IMR-90 (cell line): ENCODE results near the gene PRKCB. TPM values are rescaled to one million over a fixed set of nuclear protein-coding genes. Genes with fewer than 3 reads are reported as not detected.

Experiments used
- ATAC-seq: fragments of 200-7000 bp; cut with Tn5 transposase; 2 replicates; pipeline ENCODE4 v1.9.1; 2020; ENCODE audit warnings: low read depth, mild to moderate bottlenecking, moderate library complexity
- BruUV-seq: library from RNA; stranded (reverse); fragments of 400-500 nt; replicated peaks from 2 replicates; lab custom pipeline; 2021; lab: Mats Ljungman, UMichigan
- CTCF ChIA-PET: fragments of 300-600 bp; formaldehyde crosslinking; extraction: SDS; loops from one replicate; lab custom pipeline; 2021; ENCODE audit warnings: antibody characterized with exemption; lab: Yijun Ruan, JAX
- POLR2A ChIA-PET: fragments of 300-600 bp; sonication (Branson Sonifier 250); formaldehyde crosslinking; loops from one replicate; lab custom pipeline; 2022; ENCODE audit warnings: antibody characterized with exemption; ENCODE audit not compliant: unreplicated experiment; lab: Charles Lee
- DNase-seq: peaks from one replicate; pipeline ENCODE4 v3.0.0; 2013
- H2AFZ ChIP-seq: replicated peaks from 2 replicates; pipeline ENCODE3; 2013; ENCODE audit warnings: low read length, mild to moderate bottlenecking; ENCODE audit not compliant: poor library complexity
- H2AK5ac ChIP-seq: 2 replicates; pipeline ENCODE4 v1.6.1; 2013; ENCODE audit warnings: low read depth, low read length, inconsistent platforms
- H2AK9ac ChIP-seq: replicated peaks from 2 replicates; pipeline ENCODE3; 2013; ENCODE audit warnings: mild to moderate bottlenecking, low read depth, low read length, moderate library complexity; ENCODE audit not compliant: poor library complexity
- H2BK120ac ChIP-seq: 2 replicates; pipeline ENCODE4 v1.6.1; 2013; ENCODE audit warnings: low read depth, low read length, inconsistent platforms
- H2BK15ac ChIP-seq: 3 replicates; pipeline ENCODE4 v1.6.1; 2013; ENCODE audit warnings: low read depth, low read length, inconsistent platforms
- H2BK20ac ChIP-seq: 2 replicates; pipeline ENCODE4 v1.6.1; 2013; ENCODE audit warnings: low read depth, mild to moderate bottlenecking, inconsistent platforms, low read length, moderate library complexity
- H2BK5ac ChIP-seq: 2 replicates; pipeline ENCODE4 v1.6.1; 2013; ENCODE audit warnings: mild to moderate bottlenecking, low read depth, low read length, inconsistent platforms; ENCODE audit not compliant: poor library complexity, severe bottlenecking
- H3K14ac ChIP-seq: replicated peaks from 2 replicates; pipeline ENCODE4 v1.6.1; 2013; ENCODE audit warnings: low read depth, low read length, inconsistent platforms
- H3K18ac ChIP-seq: 2 replicates; pipeline ENCODE4 v1.6.1; 2013; ENCODE audit warnings: low read depth, low read length, control low read depth
- H3K23ac ChIP-seq: 2 replicates; pipeline ENCODE4 v1.6.1; 2013; ENCODE audit warnings: low read depth, low read length, inconsistent platforms
- H3K27ac ChIP-seq: 2 replicates; pipeline ENCODE4 v1.5.1; 2013; ENCODE audit warnings: mild to moderate bottlenecking, control low read depth, low read length; ENCODE audit not compliant: insufficient read depth
- H3K27me3 ChIP-seq: 2 replicates; pipeline ENCODE4 v1.6.1; 2013; ENCODE audit warnings: low read length; ENCODE audit not compliant: control insufficient read depth, insufficient read depth
- H3K36me3 ChIP-seq: 2 replicates; pipeline ENCODE4 v1.6.1; 2013; ENCODE audit warnings: low read length, mixed read lengths; ENCODE audit not compliant: control insufficient read depth, insufficient read depth
- H3K4ac ChIP-seq: 2 replicates; pipeline ENCODE4 v1.6.1; 2013; ENCODE audit warnings: low read depth, low read length, inconsistent platforms
- H3K4me1 ChIP-seq: 2 replicates; pipeline ENCODE4 v1.6.1; 2013; ENCODE audit warnings: low read length, mixed read lengths; ENCODE audit not compliant: control insufficient read depth, insufficient read depth
- H3K4me2 ChIP-seq: 2 replicates; pipeline ENCODE4 v1.6.1; 2013; ENCODE audit warnings: low read depth, mild to moderate bottlenecking, control low read depth, low read length, moderate library complexity
- H3K4me3 ChIP-seq: 2 replicates; pipeline ENCODE4 v1.5.1; 2013; ENCODE audit warnings: low read depth, mild to moderate bottlenecking, control low read depth, low read length, moderate library complexity; ENCODE audit not compliant: insufficient read depth
- H3K56ac ChIP-seq: 2 replicates; pipeline ENCODE4 v1.6.1; 2013; ENCODE audit warnings: low read length, inconsistent platforms; ENCODE audit not compliant: insufficient read depth; ENCODE audit errors: extremely low read depth
- H3K79me1 ChIP-seq, 2 experiments: 2 replicates each; pipeline ENCODE4 v1.6.1; 2013; ENCODE audit warnings: low read length in 2 of 2, inconsistent platforms in 1 of 2, low read depth in 1 of 2
- H3K9ac ChIP-seq: 2 replicates; pipeline ENCODE4 v1.6.1; 2013; ENCODE audit warnings: low read depth, low read length, control low read depth
- H3K9me1 ChIP-seq: 2 replicates; pipeline ENCODE4 v1.6.1; 2013; ENCODE audit warnings: low read length, inconsistent platforms; ENCODE audit not compliant: insufficient read depth
- H3K9me3 ChIP-seq: 2 replicates; pipeline ENCODE4 v1.6.1; 2013; ENCODE audit warnings: low read length; ENCODE audit not compliant: control insufficient read depth, insufficient read depth
- H4K20me1 ChIP-seq: 2 replicates; pipeline ENCODE4 v1.6.1; 2013; ENCODE audit warnings: low read length, inconsistent platforms; ENCODE audit not compliant: insufficient read depth
- H4K5ac ChIP-seq: 2 replicates; pipeline ENCODE4 v1.6.1; 2013; ENCODE audit warnings: mild to moderate bottlenecking, low read depth, low read length, control low read depth
- H4K8ac ChIP-seq, 2 experiments: 2 replicates each; pipeline ENCODE4 v1.6.1; 2013; ENCODE audit warnings: low read depth in 2 of 2, low read length in 2 of 2, control low read depth in 1 of 2, inconsistent platforms in 1 of 2
- H4K91ac ChIP-seq: 2 replicates; pipeline ENCODE4 v1.6.1; 2013; ENCODE audit warnings: low read depth, low read length, inconsistent platforms; ENCODE audit not compliant: insufficient read depth
- BHLHE40 ChIP-seq: fragments of 150-350 bp; IDR thresholded peaks from 2 replicates; pipeline ENCODE4 v1.6.1; 2016; ENCODE audit warnings: mild to moderate bottlenecking, low read depth, low read length
- CEBPB ChIP-seq: IDR thresholded peaks from 2 replicates; pipeline ENCODE4 v1.6.1; 2012; ENCODE audit warnings: low read depth, low read length, improper control_type of control experiment
- CHD1 ChIP-seq: IDR thresholded peaks from 2 replicates; pipeline ENCODE4 v1.6.1; 2012; ENCODE audit warnings: low read depth, low read length, improper control_type of control experiment
- CTCF ChIP-seq: conservative IDR thresholded peaks from 2 replicates; pipeline ENCODE4 v1.5.1; 2012; ENCODE audit warnings: mild to moderate bottlenecking, low read depth, low read length, improper control_type of control experiment
- FOS ChIP-seq: fragments of 150-350 bp; IDR thresholded peaks from 2 replicates; pipeline ENCODE4 v1.6.1; 2016; ENCODE audit warnings: low read depth, low read length
- MAFK ChIP-seq: IDR thresholded peaks from 2 replicates; pipeline ENCODE4 v1.6.1; 2012; ENCODE audit warnings: low read depth, low read length, improper control_type of control experiment
- MAZ ChIP-seq: IDR thresholded peaks from 2 replicates; pipeline ENCODE4 v1.6.1; 2012; ENCODE audit warnings: low read depth, mild to moderate bottlenecking, low read length, improper control_type of control experiment, moderate library complexity, borderline replicate concordance
- MXI1 ChIP-seq: IDR thresholded peaks from 2 replicates; pipeline ENCODE4 v1.6.1; 2012; ENCODE audit warnings: low read depth, mild to moderate bottlenecking, low read length, moderate library complexity, borderline replicate concordance
- NFE2L2 ChIP-seq: fragments of 150-350 bp; IDR thresholded peaks from 2 replicates; pipeline ENCODE4 v1.6.1; 2016; ENCODE audit warnings: low read depth, mild to moderate bottlenecking, low read length
- POLR2A ChIP-seq: IDR thresholded peaks from 2 replicates; pipeline ENCODE4 v1.6.1; 2012; ENCODE audit warnings: mild to moderate bottlenecking, low read depth, low read length
- RAD21 ChIP-seq: IDR thresholded peaks from 2 replicates; pipeline ENCODE4 v1.6.1; 2012; ENCODE audit warnings: low read length, improper control_type of control experiment
- RCOR1 ChIP-seq: IDR thresholded peaks from 2 replicates; pipeline ENCODE4 v1.6.1; 2012; ENCODE audit warnings: mild to moderate bottlenecking, low read length, improper control_type of control experiment; ENCODE audit not compliant: insufficient replicate concordance
- RFX5 ChIP-seq: IDR thresholded peaks from 2 replicates; pipeline ENCODE4 v1.8.0; 2012; ENCODE audit warnings: low read depth, mild to moderate bottlenecking, low read length, moderate library complexity
- SMC3 ChIP-seq: fragments of 150-350 bp; IDR thresholded peaks from 2 replicates; pipeline ENCODE4 v1.6.1; 2016; ENCODE audit warnings: low read depth, mild to moderate bottlenecking, antibody characterized with exemption, low read length, moderate library complexity
- WGBS, 2 experiments: methylation state at CpG; one replicate each; pipeline versions ENCODE4 v1.1.5 to v1.1.7; 2013; ENCODE audit warnings: missing lambda C conversion rate in 2 of 2; ENCODE audit not compliant: insufficient read length in 1 of 2; ENCODE audit errors: extremely low coverage in 2 of 2; 5-methylcytosine and 5-hydroxymethylcytosine counted together
- dilution Hi-C: fragments of 300-500 bp; cut with HindIII; formaldehyde crosslinking; loops from one replicate; pipeline ENCODE4 v1.14.3; 2018; ENCODE audit warnings: low sequenced_read_pairs; ENCODE audit not compliant: unreplicated experiment
- in situ Hi-C: fragments of 300-500 bp; cut with MboI; formaldehyde crosslinking; loops from 3 replicates; pipeline ENCODE4 v1.14.3; 2019; ENCODE audit warnings: low sequenced_read_pairs, inconsistent platforms, mixed read lengths
- intact Hi-C: fragments of 100-400 bp; cut with micrococcal nuclease; formaldehyde crosslinking; loops from 2 replicates; pipeline ENCODE4 v1.10.0; 2022
- polyA plus RNA-seq, 3 experiments: library from polyadenylated mRNA; depleted of rRNA; stranded (reverse); fragments of >200 nt; gene quantifications; 2 replicates each; pipeline ENCODE4 v1.2.3, GENCODE V29; 2012; ENCODE audit warnings: low replicate concordance in 1 of 3
- total RNA-seq: library from RNA; depleted of rRNA; stranded (reverse); fragments of >200 nt; gene quantifications from 2 replicates; pipeline ENCODE4 v1.2.3, GENCODE V29; 2012
- TF ChIP-seq, protein P1 (sequence below): fragments of 150-350 bp; IDR thresholded peaks from 2 replicates; pipeline ENCODE4 v1.6.1; 2016; ENCODE audit warnings: low read depth, mild to moderate bottlenecking, low read length, moderate library complexity, borderline replicate concordance
- TF ChIP-seq, protein P2 (sequence below): fragments of 150-350 bp; IDR thresholded peaks from 2 replicates; pipeline ENCODE4 v1.6.1; 2017; ENCODE audit warnings: mild to moderate bottlenecking, antibody characterized with exemption, low read length, low read depth

Gene PRKCB
- total and polyA plus RNA-seq, 2 of the 4 experiments (the other 2 are of a cell fraction) = under 0.01 TPM; not detected in 1

- Histone ChIP-seq H3K18ac (no peak overlapping the region), H4K91ac (no peak overlapping the region), H4K20me1 (no peaks in the 10 kb centered on the region), H3K14ac (no peak overlapping the region), H2AFZ (no peak overlapping the region), H3K4me2 (no peak overlapping the region), H2BK15ac (no peak overlapping the region), H3K9me1 (no peaks in the 10 kb centered on the region), H3K79me1 (no peaks in the 10 kb centered on the region), H3K23ac (no peak overlapping the region), H3K9me3 (no peaks in the 10 kb centered on the region), H2BK5ac (no peak overlapping the region), H2BK120ac (no peak overlapping the region), H3K27ac (no peak overlapping the region), H3K36me3 (no peaks in the 10 kb centered on the region), H3K27me3 (no peaks in the 10 kb centered on the region), H2AK9ac (no peak overlapping the region), H4K5ac (no peak overlapping the region), H2BK20ac (no peak overlapping the region), H3K4me3 (no peak overlapping the region), H3K56ac (no peak overlapping the region), H3K4me1 (no peaks in the 10 kb centered on the region), H3K4ac (no peak overlapping the region), H3K9ac (no peak overlapping the region), H4K8ac (no peak overlapping the region), H2AK5ac (no peak overlapping the region)
- in situ Hi-C loops (no loop called here), dilution Hi-C loops (no loop called here), intact Hi-C loops (no loop called here)
- DNase-seq (no peak), ATAC-seq (no peak)
- TF ChIP-seq POLR2A (no peak), SMC3 (no peak), NFE2L2 (no peak), CEBPB (no peak), MAFK (no peak), FOS (no peak), MAZ (no peak), CTCF (no peak), CHD1 (no peak), MXI1 (no peak), RFX5 (no peak), RAD21 (no peak), BHLHE40 (no peak), RCOR1 (no peak)
- TF ChIP-seq, protein P1, sequence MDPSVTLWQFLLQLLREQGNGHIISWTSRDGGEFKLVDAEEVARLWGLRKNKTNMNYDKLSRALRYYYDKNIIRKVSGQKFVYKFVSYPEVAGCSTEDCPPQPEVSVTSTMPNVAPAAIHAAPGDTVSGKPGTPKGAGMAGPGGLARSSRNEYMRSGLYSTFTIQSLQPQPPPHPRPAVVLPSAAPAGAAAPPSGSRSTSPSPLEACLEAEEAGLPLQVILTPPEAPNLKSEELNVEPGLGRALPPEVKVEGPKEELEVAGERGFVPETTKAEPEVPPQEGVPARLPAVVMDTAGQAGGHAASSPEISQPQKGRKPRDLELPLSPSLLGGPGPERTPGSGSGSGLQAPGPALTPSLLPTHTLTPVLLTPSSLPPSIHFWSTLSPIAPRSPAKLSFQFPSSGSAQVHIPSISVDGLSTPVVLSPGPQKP = no peak
- TF ChIP-seq, protein P2, sequence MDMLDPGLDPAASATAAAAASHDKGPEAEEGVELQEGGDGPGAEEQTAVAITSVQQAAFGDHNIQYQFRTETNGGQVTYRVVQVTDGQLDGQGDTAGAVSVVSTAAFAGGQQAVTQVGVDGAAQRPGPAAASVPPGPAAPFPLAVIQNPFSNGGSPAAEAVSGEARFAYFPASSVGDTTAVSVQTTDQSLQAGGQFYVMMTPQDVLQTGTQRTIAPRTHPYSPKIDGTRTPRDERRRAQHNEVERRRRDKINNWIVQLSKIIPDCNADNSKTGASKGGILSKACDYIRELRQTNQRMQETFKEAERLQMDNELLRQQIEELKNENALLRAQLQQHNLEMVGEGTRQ = no peak
- no CpG with 5 or more reads among the region's 2 CpGs for WGBS, 2 experiments
- ChIA-PET POLR2A (no interaction called here), CTCF (interaction anchor here (0.6 kb wide), 1 partner anchor 368 kb away, joined by 4 read pairs; no protein-coding TSS in a partner anchor)
- no TSS peak for BruUV-seq
These were observed 385.4 kb downstream of the PRKCB start for GRCh38 chr16:24221219-24221618.
